SU-DHL-6 (cell line): ENCODE data around the gene GALNT10.

Source experiments
- CTCF ChIP-seq: fragments of 200-600 bp; sonication (generic); IDR thresholded peaks from one replicate; pipeline ENCODE4 v1.5.1; 2017; ENCODE audit warnings: antibody characterized with exemption, mild to moderate bottlenecking, low read length, moderate library complexity; ENCODE audit not compliant: insufficient read depth, poor library complexity, severe bottlenecking
- EZH2phosphoT487 ChIP-seq: fragments of 200-600 bp; sonication (generic), shearing (Covaris generic); conservative IDR thresholded peaks from 2 replicates; pipeline ENCODE4 v1.6.1; 2018; ENCODE audit warnings: mild to moderate bottlenecking, antibody characterized with exemption, low read length, moderate library complexity, mixed read lengths

GRCh38 chr5:154335065-154335448, 144.5 kb downstream of the GALNT10 start:
- TF ChIP-seq CTCF (no peak), EZH2phosphoT487 (no peak)
